EL (cell line): ENCODE measurements around the gene PDE11A.

Experiments used
- DNase-seq: peaks from one replicate; pipeline ENCODE4 v3.0.0-alpha.2; 2016

The PDE11A gene

DNA sequence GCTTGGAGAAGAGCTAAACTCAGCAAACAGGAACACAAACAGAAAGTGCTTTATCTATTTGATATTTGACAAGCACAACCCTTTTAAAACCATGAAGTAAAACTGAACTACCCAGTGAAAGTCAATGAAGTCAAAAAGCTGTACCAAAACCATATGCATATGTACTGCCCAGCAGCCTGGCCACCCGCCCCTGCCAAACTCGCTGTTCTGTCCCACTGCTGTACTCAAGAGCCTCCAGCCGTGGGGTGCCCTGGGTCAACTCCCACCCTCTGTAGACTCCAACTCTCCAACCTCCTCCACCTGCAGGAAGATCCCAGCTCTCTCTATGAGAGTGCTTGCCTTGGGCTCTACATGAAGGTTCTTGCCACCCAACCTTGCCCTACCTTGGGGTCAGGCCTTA lies 411.8 kb downstream of the PDE11A start:
- no peak for DNase-seq

DNA sequence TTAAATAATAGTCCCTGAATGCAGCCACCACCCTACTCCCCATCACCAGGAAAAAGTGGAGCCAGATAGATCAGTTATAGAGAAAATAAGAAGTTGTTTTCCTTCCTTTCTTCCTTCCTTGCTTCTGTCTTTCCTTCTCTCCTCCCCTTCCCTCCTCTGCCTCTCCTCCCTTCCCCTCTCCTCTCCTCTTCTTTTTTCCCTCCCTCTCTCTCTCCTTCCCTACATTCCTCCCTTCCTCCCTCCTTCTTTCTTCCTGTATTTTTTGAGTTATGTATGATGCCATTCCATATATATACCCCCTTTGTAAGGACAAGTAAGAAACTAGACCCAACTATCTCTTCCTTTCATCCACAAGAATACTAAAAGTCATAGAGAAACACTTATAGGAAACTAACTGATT lies 414.3 kb downstream of the PDE11A start:
- no peak for DNase-seq

DNA sequence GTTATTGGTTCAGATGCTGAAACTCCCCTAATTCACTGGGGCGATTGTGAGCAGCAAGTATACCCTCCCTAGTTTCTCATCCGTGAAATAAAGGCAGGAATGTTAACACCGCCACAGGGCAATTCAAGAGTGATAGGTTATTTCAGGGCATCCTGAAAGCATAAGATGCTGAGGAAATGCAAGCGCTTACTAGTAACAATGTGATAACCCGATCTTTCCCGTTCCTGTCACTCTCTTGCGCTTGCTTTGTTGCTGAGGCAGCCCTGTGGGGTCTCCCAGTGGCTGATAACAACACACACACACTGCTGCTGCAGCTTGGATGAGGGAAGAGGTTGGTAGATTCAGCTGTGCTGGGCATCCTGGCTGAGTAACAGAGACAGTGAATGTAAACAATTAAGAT lies 420.7 kb downstream of the PDE11A start:
- DNase-seq: no peak

DNA sequence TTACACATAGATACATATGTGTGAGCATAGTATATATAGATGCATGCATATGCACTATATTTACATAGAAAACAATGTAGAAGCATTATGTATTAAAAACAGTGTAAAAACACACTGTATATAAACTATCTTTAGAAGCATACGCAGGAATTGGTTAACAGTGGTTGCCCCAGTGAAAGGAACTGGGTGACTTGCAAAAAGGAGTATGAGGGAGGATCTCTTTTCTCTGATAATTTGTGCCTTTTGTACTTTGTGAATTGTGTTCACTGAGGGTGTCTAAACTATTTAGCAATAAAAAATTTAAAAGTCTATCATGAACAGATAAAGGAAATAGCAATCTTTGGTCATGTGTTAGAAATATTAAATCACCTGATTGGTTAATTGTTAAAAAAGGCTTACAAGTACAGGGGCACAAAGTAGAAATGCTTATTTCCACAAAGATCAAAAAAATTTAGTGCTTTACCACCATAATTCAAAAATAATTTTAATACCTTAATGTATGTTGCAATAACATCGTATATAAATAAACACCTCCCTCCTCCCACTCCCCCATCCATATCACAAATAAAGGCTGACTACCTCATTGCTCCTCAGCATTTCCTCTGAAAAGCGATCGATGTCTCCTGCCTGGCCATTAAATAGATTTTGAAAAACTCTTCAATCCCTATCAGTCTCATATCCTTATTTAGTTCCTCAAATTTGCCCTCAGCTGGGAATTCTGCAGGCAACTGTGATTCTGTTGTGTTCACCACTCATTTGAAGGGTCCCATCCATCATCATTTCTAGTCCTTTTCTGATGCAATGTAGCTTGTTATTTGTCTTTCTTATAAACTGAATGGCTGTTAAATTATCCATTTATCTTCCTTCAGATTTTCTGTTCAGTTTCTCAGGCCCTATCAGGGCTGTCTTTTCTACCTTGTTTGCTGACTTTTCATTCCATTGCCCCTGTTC lies 422.7 kb downstream of the PDE11A start:
- DNase-seq: no peak

DNA sequence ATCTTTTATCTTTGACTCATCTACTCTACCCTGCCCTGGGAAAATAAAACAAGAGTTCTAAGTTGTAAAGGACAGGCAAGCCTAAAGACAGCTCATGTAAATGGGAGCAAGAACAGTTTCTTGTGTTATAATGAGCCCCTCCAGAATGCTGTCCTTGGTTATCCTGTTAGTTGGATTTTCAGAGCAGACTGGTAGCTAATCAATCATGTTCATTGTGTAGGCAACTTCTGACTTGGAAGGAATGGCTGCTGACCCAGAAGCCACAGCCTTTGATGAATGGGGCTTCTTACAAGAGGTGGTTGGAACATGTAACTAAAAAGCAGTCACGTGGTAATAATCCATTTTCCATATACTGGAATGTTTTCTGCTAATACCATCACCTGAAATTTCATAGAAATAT lies 425.8 kb downstream of the PDE11A start:
- no peak for DNase-seq

DNA sequence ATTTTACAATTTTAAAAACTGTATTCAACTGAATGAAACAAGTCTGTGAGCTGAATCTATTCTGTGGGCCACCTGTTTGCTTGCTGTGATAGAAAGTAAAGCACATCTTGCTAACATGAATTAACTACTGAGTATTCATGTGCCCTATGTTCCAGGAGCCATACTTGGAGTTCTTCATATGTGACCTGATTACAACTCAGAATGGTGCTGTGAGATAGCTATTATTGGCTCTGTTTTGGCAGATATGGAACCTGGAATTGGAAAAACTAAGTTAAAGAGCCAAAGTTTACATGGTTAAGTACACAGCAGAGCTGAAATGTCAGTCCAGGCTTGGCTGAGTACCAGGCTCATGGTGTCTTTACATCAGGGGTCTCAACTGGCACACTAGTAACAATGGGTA lies 426.3 kb downstream of the PDE11A start:
- DNase-seq: no peak

DNA sequence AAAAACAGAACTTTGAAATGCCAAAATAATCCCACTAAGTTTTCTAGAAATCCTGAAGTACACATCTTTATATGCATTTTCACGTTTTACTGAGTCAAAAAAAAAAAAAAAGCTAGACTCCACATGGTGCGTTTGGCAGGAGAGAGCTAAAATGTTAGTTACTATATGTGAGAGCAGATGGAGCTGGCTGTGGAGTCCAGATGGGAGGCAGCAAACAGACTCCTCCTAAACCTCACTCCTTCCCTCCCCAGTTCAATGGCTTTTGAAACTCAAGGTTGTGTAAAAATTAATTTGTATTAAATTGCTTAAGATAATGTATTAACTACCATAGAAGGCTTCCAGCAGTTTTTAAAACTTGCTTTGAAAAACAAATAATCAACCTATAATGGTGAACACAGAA lies 431.2 kb downstream of the PDE11A start:
- no peak for DNase-seq

DNA sequence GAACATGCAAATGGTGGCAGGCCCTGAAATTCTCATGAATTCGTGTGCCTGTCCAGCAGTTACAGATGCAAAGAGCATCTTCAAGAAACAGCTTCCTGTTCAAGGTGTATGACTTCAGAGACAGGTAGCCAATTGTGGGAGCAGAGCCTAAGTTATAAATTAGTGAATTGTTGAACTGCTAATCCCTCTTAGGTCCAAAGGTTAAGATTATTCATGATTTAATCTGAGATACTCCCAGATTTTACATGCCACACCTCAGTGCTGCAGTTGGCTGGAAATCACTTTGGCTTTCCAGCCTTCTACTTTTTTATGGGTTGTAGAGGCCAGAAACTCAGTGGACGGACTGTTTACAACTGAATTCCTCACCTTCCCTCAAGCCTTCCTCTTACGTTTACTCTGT lies 432.2 kb downstream of the PDE11A start:
- DNase-seq: no peak

DNA sequence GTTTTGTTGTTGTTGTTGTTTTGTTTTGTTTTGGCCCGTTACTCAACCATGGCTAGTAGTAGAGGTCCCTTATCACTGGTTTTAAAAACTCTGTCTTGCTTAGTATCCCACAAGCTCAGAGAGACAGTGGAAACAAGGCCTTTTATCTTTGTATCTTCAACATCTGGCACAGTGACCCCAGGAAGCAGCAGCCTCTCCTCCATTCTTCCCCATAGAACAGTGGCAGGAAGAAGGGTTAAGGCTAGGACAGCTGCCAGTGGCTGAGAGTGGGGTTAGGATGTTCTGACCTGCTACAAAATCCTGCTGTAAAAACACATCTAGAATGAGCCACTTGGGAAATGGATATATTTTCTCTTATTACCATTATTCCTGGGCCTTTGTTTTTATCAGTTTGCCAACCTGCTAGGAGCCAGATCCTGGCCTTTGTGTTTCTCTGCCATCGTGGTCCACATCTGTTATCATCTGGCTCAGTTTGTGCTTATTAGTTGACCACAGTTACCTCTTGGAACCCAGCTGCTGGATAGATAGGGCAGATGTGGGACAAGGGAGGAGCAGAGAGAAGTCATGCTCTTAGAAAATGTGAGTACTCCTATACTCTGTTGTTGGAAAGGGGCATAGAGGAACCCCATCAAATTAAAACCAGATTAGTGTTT lies 433.2 kb downstream of the PDE11A start:
- no peak for DNase-seq

DNA sequence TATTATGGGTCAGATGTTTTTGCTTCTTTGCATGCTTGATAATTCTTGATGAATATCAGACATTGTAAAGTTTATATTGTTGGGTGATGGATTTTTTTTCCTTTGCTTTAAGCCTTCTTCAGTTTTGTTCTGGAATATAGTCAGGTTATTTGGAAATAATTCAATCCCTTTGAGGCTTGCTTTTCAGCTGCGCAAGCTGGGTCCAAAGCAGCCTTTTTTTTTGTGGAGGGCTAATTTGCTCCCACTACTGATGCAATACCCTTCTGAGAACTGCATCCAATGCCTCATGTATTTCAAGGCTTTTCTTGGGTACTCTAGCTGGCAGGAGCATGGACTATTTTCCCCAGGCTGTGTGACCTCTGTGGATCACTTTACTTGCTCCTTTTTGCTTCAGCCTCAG lies 434.1 kb downstream of the PDE11A start:
- no peak for DNase-seq

DNA sequence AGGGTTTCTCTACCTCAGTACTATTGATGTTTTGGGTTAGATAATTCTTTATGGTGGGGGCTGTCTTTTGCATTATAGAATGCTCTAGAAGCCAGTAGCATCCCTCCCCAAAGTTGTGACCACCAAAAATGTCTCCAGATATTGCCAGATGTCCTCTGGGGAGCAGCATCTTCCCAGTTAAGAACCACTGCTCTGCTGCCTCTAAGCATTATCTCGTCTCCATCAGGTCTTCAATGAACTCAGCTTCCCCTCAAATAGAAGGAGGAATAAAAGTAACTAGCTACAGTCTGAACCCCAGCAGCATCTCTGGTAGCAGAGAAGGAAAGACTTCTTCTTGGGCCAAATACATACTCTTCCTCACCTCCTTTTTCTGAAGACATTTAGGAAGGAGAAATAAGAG lies 435.9 kb downstream of the PDE11A start:
- DNase-seq: no peak

DNA sequence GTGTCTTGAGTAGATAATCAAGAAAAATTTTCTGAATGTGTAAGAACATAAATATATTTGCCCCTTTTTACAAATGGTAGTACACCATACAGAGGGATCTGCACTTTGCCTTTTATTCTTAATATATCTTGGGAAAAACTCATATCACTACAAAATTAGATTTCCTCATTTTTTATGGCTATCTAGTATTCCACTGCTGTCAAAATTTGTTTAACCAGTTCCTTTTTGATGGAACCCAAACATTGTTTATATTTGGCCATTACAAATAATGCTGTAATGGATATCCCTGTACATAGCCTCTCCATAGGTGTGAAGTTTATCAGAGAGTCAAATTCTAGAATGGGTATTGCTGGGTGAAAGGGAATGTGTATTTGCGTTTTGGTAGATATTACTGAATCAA lies 436.9 kb downstream of the PDE11A start:
- DNase-seq: no peak

DNA sequence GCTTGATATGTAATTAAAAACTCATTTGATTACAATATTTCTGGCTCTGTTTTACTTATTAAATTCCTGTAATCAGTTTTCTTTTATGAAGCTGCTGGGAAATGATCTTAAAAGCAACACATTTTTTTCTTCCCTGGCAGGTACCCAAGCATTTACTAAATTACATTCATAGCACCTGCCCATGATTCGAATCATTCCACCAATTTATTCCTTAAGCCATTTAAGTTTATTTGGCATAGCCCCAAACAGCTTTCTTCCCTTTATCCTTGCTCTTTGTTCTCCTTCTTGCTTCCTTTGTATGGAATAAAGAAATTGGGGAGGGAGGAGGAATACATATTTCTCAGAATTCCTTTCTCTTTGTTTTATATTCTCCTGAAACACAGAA lies 438.7 kb downstream of the PDE11A start:
- no peak for DNase-seq

DNA sequence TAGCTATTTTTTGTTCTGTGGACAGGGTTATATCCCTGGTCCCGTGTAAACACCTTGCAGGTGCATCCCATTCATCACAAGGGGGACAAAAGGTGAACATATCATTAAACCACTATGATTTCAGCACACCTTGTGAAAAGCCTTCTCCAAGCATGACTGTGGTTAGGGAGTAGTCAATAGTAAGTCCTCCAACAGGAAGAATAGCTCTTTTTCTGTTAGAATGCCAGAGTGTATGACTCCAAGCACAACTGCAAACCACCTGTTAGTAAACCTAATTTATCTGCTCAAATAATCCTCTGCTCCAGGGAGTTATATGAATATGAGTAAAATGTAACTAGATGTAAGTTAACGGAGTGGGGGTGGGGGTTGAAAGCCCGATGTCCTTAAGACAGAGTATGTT lies 439.5 kb downstream of the PDE11A start:
- DNase-seq: no peak

DNA sequence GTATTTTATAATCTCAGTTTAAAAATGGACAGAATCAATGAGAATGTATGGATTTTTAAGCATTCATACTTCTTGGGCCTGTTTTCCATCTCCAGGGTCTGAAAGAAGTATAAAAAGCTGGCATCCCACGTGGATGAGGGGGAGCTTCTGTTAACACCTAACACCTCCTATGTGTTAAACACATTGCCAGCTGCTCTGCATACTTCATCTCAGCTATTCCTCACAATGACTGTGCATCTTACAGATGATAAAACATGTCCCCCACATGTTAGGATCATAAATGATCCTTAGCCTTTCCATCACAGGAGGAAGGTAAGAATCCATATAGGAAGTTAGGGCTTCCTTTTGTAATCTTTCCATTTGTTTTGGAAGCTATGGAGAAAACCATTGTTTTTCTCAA lies 440.9 kb downstream of the PDE11A start:
- no peak for DNase-seq

DNA sequence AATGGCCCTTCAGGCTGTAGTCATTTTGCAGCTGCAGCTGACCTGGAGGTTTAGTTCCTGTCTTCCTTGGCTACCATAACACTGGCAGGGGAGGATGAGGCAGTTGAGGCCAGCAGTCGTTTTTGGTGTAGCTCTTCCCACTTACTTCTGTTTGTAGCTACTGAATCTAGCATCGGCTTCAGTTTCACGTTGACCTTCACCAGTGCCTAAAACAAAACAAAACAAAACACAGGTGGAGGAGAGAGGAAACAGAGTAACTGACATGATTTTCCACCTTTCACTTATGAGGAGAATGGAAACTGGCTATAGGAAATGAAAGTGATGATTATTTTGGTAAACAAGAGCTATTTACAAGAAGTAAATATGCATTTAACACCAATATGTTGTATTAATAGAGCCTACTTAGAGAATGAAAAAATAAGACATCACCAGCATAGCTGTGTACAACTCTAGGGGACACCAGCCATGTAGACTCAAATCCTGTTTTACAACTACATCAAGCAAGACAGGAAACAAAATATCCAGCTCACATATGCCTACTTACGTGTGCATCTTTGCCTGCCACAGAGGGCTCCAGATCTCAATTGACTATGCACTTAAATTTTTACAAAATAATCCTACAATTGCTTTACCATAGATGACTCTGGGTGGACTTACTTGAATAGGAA lies 443.1 kb downstream of the PDE11A start:
- DNase-seq: no peak

DNA sequence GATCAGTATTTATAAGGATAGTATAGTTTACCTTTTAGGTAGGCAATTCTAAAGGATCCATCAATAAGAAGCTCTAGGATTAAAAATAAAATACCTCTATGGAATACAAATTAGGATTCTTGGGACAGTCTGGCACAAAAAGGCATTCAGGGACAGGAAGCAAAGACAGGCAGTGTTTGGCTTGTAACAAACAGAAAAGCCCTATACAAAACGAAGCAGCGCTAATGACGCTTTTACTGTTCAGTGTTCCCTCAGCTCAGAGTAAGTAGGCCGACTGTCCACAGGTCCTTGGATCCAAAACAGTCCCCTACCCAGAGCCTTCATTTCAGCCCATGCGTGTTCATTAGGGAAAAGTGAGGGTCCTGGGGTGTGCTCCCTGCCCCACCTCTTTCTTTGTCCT lies 443.7 kb downstream of the PDE11A start:
- DNase-seq: no peak

DNA sequence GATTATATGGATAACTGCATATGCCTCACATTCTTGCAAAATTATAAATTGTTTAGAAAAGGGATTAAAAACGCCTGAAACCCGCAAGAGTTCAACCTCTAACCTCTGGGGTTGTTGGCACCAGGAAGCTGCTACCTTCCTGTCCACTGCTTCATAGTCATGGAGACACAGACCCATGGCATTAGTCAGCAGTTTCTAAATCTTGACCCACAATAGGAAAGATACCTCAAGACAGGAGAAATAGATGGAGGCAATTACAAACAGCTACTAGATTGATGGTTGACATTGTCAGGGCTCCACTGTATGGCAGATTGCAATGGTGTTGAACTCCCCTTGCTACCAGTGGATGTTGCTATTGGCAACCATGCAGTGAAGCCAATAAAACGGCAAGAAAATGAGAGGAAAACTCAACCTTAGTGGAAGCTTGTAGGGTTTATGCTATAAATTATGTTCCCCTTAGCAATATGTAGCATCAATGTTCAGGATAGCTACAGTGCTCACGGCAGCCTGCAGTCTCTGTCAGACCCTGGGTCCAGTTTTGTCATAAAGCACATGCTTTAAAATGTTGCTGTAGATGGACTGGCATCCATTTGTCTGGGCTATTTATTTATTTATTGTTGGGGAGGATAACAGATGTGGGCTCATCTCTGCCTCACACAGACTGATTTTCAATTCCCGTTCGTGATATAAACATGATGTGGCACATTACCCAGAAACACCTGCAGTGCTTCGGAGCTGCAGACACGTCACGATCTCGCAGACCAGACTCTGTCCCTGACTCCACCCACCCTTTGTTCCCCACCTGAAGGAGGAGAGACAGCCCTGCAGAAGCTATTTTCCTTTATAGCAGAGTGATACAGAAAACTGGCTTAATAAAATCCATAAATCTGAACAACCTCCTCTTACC lies 446.6 kb downstream of the PDE11A start:
- DNase-seq: no peak

DNA sequence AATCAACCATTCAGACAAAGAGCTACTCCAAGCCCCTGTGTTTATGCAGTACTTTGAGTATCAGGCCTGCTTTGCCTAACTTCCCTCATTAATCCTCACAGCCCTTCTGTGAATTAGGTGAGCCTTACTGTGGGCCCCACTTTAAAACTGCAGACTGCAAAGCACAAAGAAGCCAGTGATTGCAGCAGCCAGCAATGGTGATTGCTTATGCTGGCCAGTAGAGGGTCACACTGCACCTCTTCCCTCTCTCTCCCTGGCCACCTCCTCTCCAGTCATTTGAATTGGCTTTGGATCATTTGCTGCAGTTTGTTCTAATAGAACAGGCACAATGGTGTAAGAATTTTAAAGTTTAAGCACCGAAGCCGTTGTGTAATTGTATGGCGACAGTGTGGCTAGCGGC lies 450.1 kb downstream of the PDE11A start:
- DNase-seq: peak; percentile 39

DNA sequence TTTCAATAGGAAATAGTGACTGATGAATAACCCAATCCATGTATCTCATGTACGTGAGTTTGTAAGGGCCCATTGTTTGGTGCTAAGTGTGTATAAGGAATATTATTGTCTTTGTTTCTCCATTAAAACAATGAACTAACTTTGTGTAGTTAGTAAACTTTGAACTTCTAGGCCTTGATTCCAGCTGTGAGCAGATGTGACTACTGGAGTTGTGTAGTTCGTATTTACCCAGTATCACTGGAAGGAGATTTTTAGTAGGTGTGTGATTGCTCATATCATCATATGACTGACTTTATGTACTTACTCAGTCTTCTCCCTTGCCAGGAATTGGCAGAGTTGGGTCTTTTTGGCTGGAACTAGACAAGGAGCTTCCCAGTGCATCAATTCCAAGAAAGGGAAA lies 452.6 kb downstream of the PDE11A start:
- no peak for DNase-seq

DNA sequence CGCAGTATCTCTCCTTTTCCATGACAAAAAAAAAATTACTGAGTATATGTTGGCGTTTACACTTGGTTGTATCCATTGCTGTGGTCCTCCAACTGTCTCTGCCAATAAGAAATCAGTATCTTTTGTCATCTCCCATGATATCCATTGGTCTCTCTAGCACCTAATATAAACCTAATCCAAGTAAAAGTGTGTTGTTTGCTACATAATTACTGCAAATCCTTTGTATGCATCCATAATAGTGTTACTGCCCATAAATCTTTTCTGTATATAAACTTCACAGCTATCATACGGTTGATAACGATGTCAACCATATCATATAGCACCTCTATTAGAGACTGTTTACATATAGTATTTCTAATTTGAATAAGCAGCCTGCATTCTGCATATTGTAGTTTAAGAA lies 453.1 kb downstream of the PDE11A start:
- no peak for DNase-seq

DNA sequence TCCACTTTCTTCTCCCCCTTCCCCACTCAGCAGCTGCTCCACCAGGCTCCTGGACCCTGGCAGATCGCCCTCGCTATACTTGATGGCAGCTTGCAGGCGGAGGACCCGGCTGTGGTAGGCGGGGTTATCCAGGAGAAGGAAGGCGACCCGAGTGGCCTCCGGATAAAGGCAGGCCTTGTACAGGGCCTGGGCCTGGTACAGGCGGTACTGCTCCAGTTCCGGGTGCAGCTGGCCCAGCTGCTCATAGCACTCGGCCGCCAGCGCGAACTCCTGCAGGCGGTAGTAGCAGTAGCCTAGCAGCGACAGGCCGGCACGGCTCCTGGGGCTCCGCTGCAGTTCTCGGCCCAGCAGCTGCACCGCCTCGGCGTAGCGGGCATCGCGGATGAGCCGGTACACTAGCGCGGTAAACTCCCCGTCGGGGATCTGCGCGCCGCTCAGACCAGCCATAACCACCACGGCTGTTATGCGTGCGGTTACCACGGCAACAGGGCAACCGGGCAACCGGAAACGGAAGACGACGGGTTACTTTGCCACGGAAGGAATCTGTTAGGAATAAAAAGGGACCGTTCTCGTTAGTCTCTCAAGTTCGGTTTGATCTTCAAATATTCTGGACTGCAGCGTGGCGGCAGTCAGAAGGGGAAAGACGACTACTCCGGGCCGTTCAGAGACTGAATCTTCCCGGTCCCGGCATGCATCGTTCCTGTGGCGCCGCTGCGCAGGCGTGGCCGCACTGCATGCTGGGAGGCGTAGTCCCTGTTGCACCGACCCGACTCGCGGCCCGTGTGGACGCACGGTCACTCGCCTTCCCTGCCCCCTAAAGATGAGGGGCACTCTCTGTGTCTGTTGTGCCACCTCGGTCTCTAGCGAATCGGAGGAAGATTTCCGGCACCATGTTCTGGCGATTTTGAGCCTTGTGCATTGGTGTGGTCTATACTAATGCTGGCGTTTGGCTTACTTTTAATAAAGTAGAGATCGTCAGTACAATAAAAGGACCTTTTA lies 454.0 kb downstream of the PDE11A start:
- peak; percentile 86 for DNase-seq
